Neural progenitor cell (in vitro differentiated cells): ENCODE data around the gene SUCLA2. TPM values are rescaled to one million over a fixed set of nuclear protein-coding genes. Genes with fewer than 3 reads are reported as not detected.

Experiments used
- DNase-seq: peaks from one replicate; pipeline ENCODE4 v3.0.0-alpha.2; 2016; ENCODE audit warnings: low spot score
- H2AFZ ChIP-seq: fragments of 200-600 bp; sonication (generic); replicated peaks from 2 replicates; pipeline ENCODE4 v1.6.1; 2016; ENCODE audit warnings: antibody characterized with exemption
- H3F3A ChIP-seq: fragments of 200-600 bp; sonication (generic); 2 replicates; pipeline ENCODE4 v1.6.1; 2016; ENCODE audit warnings: antibody characterized with exemption, low read depth
- H3K27ac ChIP-seq: fragments of 200-600 bp; sonication (generic); 2 replicates; pipeline ENCODE4 v1.5.1; 2016; ENCODE audit warnings: mild to moderate bottlenecking
- H3K27me3 ChIP-seq: fragments of 200-600 bp; sonication (generic); 2 replicates; pipeline ENCODE4 v1.6.1; 2016; ENCODE audit warnings: mild to moderate bottlenecking, moderate library complexity
- H3K36me3 ChIP-seq: fragments of 200-600 bp; sonication (generic); 2 replicates; pipeline ENCODE4 v1.5.1; 2016
- H3K4me1 ChIP-seq: fragments of 200-600 bp; sonication (generic); 2 replicates; pipeline ENCODE4 v1.6.1; 2016; ENCODE audit warnings: mixed run types
- H3K4me2 ChIP-seq: fragments of 200-600 bp; sonication (generic); 2 replicates; pipeline ENCODE4 v1.6.1; 2016
- H3K4me3 ChIP-seq: fragments of 200-600 bp; sonication (generic); 2 replicates; pipeline ENCODE4 v1.5.1; 2016
- H3K79me2 ChIP-seq: fragments of 200-600 bp; sonication (generic); 2 replicates; pipeline ENCODE4 v1.6.1; 2016; ENCODE audit warnings: low read depth
- H3K9ac ChIP-seq: fragments of 200-600 bp; sonication (generic); 2 replicates; pipeline ENCODE4 v1.6.1; 2016
- H3K9me3 ChIP-seq: fragments of 200-600 bp; sonication (generic); 2 replicates; pipeline ENCODE4 v1.5.1; 2016; ENCODE audit warnings: low read depth
- H4K20me1 ChIP-seq: fragments of 200-600 bp; sonication (generic); 2 replicates; pipeline ENCODE4 v1.6.1; 2016; ENCODE audit warnings: low read depth
- H3K27ac Mint-ChIP-seq: 3 replicates; pipeline ENCODE4 v1.8.0; 2021; ENCODE audit warnings: mixed read lengths
- H3K27me3 Mint-ChIP-seq: 2 replicates; pipeline ENCODE4 v1.8.0; 2022; ENCODE audit warnings: low read depth, mild to moderate bottlenecking, inconsistent platforms, moderate library complexity, mixed read lengths; ENCODE audit not compliant: insufficient read depth
- H3K36me3 Mint-ChIP-seq: 3 replicates; pipeline ENCODE4 v1.8.0; 2021; ENCODE audit warnings: mixed read lengths
- H3K4me1 Mint-ChIP-seq: 3 replicates; pipeline ENCODE4 v1.8.0; 2021; ENCODE audit warnings: mixed read lengths
- H3K4me3 Mint-ChIP-seq: 3 replicates; pipeline ENCODE4 v1.8.0; 2021; ENCODE audit warnings: mild to moderate bottlenecking, moderate library complexity, mixed read lengths
- H3K9me3 Mint-ChIP-seq: 3 replicates; pipeline ENCODE4 v1.8.0; 2020; ENCODE audit warnings: mixed read lengths
- EZH2 ChIP-seq: fragments of 200-600 bp; sonication (generic); IDR thresholded peaks from 2 replicates; pipeline ENCODE4 v1.6.1; 2017; ENCODE audit warnings: antibody characterized with exemption, mild to moderate bottlenecking, moderate library complexity
- EZH2phosphoT487 ChIP-seq: fragments of 200-600 bp; sonication (generic); IDR thresholded peaks from 2 replicates; pipeline ENCODE4 v1.6.1; 2017; ENCODE audit warnings: antibody characterized with exemption
- total RNA-seq: library from RNA; depleted of rRNA; stranded (reverse); fragments of >200 nt; gene quantifications from 2 replicates; pipeline ENCODE4 v1.2.3, GENCODE V29; 2015; ENCODE audit warnings: low replicate concordance
- TF ChIP-seq, protein P1 (sequence below): fragments of 200-600 bp; sonication (generic); IDR thresholded peaks from 2 replicates; pipeline ENCODE4 v1.5.1; 2017; ENCODE audit warnings: antibody characterized with exemption, mild to moderate bottlenecking

Gene SUCLA2
- total RNA-seq, 1 donor from 2014 or later: 100 TPM

- no peaks in the 10 kb centered on the region for H3K36me3 Mint-ChIP-seq
- no peaks in the 10 kb centered on the region for H3K27me3 Mint-ChIP-seq
- no peaks in the 10 kb centered on the region for H3K9me3 Mint-ChIP-seq
- no peak for TF ChIP-seq EZH2phosphoT487
- TF ChIP-seq, protein P1, sequence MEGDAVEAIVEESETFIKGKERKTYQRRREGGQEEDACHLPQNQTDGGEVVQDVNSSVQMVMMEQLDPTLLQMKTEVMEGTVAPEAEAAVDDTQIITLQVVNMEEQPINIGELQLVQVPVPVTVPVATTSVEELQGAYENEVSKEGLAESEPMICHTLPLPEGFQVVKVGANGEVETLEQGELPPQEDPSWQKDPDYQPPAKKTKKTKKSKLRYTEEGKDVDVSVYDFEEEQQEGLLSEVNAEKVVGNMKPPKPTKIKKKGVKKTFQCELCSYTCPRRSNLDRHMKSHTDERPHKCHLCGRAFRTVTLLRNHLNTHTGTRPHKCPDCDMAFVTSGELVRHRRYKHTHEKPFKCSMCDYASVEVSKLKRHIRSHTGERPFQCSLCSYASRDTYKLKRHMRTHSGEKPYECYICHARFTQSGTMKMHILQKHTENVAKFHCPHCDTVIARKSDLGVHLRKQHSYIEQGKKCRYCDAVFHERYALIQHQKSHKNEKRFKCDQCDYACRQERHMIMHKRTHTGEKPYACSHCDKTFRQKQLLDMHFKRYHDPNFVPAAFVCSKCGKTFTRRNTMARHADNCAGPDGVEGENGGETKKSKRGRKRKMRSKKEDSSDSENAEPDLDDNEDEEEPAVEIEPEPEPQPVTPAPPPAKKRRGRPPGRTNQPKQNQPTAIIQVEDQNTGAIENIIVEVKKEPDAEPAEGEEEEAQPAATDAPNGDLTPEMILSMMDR: no peak
- no peak for TF ChIP-seq EZH2
- Histone ChIP-seq H3K36me3 (no peaks in the 10 kb centered on the region), H3K79me2 (no peaks in the 10 kb centered on the region), H3K4me1 (no peaks in the 10 kb centered on the region), H3K9me3 (no peaks in the 10 kb centered on the region), H3K4me2 (no peak overlapping the region), H3K4me3 (no peak overlapping the region), H2AFZ (no peak overlapping the region), H4K20me1 (no peaks in the 10 kb centered on the region), H3K27me3 (no peaks in the 10 kb centered on the region), H3F3A (no peaks in the 10 kb centered on the region), H3K27ac (no peak overlapping the region), H3K9ac (no peak overlapping the region)
- H3K4me3 Mint-ChIP-seq: no peak overlapping the region
- peaks cover 7% of the 10 kb centered on the region for H3K4me1 Mint-ChIP-seq
- DNase-seq: no peak
- H3K27ac Mint-ChIP-seq: no peak overlapping the region
Observed at GRCh38 chr13:47893527-47893926, 107.5 kb downstream of the SUCLA2 start.

Other genes with a start within 250 kb of the SUCLA2 start
- gene NUDT15, start 36.5 kb upstream of the SUCLA2 start, total RNA-seq: 46.1 and 63.8 TPM in 2 replicates
- 34.5 and 65.9 TPM in 2 replicates for gene MED4, start 93.8 kb upstream of the SUCLA2 start, total RNA-seq
- 97.3 and 172 TPM in 2 replicates for gene ITM2B, start 231.9 kb upstream of the SUCLA2 start, total RNA-seq